Measurements from ENCODE around the gene IL16. TPM values are rescaled to one million over a fixed set of nuclear protein-coding genes. Genes with fewer than 3 reads are reported as not detected.

The IL16 gene
- total and polyA plus RNA-seq, 7 experiments from 2014 or later: 125 to 547 (median 319) TPM

DNA sequence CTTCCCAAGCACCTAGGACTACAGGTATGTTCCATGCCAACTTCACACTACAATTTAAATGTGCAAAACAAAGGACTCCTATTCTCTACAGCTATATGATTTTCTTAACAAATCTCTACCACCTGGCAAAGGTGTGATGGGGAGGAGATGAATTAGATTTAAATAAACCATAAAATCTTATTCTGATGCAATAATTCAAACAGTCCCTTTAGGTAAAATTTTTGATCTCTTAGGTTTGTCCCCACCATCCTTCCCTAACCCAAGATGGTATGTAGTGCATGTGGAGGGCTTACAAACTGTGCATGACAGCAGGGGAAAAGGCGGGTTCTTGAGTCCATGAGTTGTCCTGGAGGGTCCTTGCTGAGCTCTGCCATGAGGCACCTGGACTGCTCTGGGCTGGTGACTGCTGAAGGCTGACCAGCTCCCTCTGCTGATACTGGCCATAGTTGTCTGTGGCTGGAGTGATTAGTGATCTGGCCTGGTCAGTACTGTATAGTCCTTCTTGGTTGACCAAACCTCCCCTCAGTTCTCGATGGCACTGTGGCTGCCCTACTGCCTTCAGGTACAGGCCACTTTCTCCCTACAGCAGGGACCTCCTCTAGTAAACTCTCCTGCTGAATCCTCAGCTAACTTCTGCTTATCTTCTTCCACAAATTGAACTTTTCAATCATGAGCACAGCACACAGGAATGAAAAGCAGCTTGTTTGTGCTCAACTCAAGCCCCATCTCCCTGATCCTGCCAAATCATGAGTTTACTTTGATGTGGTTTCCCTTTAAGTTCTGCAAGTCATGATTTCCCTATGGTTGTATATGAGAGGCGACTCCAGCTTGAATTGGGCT, 32.5 kb upstream of the IL16 start:
- H3K27ac Mint-ChIP-seq: no peak overlapping the region
- H3K4me3 Mint-ChIP-seq: no peak overlapping the region
- Histone ChIP-seq H3K4me1 (ENCODE audit: control insufficient read depth in 2 of 2, insufficient read depth in 2 of 2, low read length in 2 of 2) (peaks cover 0 to 12% of the 10 kb centered on the region in 2 donors), H3K36me3 (ENCODE audit: control insufficient read depth in 2 of 3, insufficient read depth in 3 of 3, low read length in 3 of 3) (no peaks in the 10 kb centered on the region), H3K27ac (ENCODE audit: low read depth, low read length) (no peak overlapping the region), H3K9me3 (ENCODE audit: control insufficient read depth in 2 of 3, low read length in 3 of 3) (no peaks in the 10 kb centered on the region), H3K4me3 (ENCODE audit: low read length) (no peak overlapping the region), H3K27me3 (ENCODE audit: control insufficient read depth in 2 of 2, insufficient read depth in 2 of 2, low read length in 2 of 2) (no peaks in the 10 kb centered on the region)
- peaks cover 0 to 6% (median 0%) of the 10 kb centered on the region in 5 donors for H3K36me3 Mint-ChIP-seq
- no peak for ATAC-seq
- intact Hi-C loops (cut with micrococcal nuclease): no loop called here
- H3K27me3 Mint-ChIP-seq: peaks cover 0 to 10% (median 0%) of the 10 kb centered on the region in 5 donors
- ChIA-PET POLR2A (no interaction called here), CTCF (interaction anchor here (1.2 to 1.4 kb wide), 2 partner anchors 99 to 104 kb away, joined by 3 read pairs; no protein-coding TSS in a partner anchor)
- DNase-seq: no peak
- H3K4me1 Mint-ChIP-seq: peaks cover 19 to 53% (median 36%) of the 10 kb centered on the region in 7 donors
- no peaks in the 10 kb centered on the region for H3K9me3 Mint-ChIP-seq

DNA sequence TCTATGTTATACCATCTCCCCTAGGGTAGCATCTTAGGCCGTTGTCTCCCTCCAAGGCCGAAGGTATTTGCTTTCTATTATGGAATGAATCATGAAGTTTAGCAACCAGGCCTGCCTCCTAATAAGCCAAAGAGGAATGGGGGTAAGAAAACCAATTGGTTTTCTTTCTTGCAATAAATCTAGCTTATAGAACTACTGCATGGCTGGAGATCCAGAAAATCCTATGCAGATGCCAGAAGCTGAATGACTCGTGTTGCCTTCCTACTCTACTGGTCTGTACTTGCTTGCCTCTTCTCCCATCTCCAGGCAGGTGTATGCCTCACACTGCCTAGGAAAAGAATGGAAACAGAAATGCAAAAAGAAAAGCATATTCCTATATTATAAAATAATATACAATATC, 31.1 kb upstream of the IL16 start:
- H3K27ac Mint-ChIP-seq: no peak overlapping the region
- intact Hi-C loops (cut with micrococcal nuclease): no loop called here

DNA sequence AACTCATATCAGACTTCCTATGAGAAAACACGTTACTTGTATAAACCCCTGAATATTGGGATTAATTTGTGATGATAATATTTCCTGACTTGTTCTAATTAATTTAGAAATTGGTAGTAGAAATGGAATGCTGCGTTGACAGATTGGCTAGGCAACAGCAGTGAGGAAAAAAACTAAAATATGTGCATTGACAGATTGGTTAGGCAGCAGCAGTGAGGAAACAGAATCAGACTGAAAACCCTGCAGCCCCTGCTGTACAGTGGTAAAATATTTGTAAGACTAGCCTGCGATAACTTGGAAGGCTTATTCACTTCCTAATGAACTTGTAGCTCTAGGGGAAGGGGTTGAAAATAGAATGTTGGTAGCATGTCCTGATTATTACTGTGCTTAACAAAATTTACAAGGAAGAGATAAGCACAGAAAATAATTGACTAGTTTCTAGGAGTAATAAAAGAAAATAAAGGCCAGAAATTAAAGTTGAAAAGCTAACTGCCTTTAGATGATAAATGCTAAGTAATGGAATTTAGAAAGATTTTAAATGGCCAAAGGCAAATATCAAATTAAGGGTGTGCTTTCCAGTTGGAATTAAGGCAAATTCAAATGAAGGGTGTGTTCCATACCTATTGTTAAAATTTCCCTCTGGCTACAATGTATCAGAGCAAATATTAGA, 29.9 kb upstream of the IL16 start:
- no peaks in the 10 kb centered on the region for H3K27me3 ChIP-seq (ENCODE audit: control insufficient read depth in 2 of 2, insufficient read depth in 2 of 2, low read length in 2 of 2)
- Mint-ChIP-seq H3K4me1 (peaks cover 6 to 40% (median 24%) of the 10 kb centered on the region in 7 donors), H3K27ac (peak overlapping the region in 2 of 9 donors; percentile 87 to 91), H3K4me3 (peak overlapping the region in 2 of 10 donors; percentile 66 to 70), H3K27me3 (peaks cover 0 to 16% (median 10%) of the 10 kb centered on the region in 5 donors), H3K36me3 (peaks cover 0 to 6% (median 0%) of the 10 kb centered on the region in 5 donors), H3K9me3 (no peaks in the 10 kb centered on the region)
- H3K36me3 ChIP-seq (ENCODE audit: control insufficient read depth in 2 of 3, insufficient read depth in 3 of 3, low read length in 3 of 3): no peaks in the 10 kb centered on the region
- intact Hi-C loops (cut with micrococcal nuclease): no loop called here
- DNase-seq (no peak), ATAC-seq (no peak)
- ChIA-PET POLR2A (no interaction called here), CTCF (no interaction called here)
- H3K4me1 ChIP-seq (ENCODE audit: control insufficient read depth in 2 of 2, insufficient read depth in 2 of 2, low read length in 2 of 2): peaks cover 0 to 2% of the 10 kb centered on the region in 2 donors
- no peak overlapping the region for H3K27ac ChIP-seq (ENCODE audit: low read depth, low read length)
- no peaks in the 10 kb centered on the region for H3K9me3 ChIP-seq (ENCODE audit: control insufficient read depth in 2 of 3, low read length in 3 of 3)
- H3K4me3 ChIP-seq (ENCODE audit: low read length): no peak overlapping the region

More for the DNA sequence above, 31.1 kb upstream of the IL16 start:
- Histone ChIP-seq H3K9me3 (ENCODE audit: control insufficient read depth in 2 of 3, low read length in 3 of 3) (no peaks in the 10 kb centered on the region), H3K27me3 (ENCODE audit: control insufficient read depth in 2 of 2, insufficient read depth in 2 of 2, low read length in 2 of 2) (no peaks in the 10 kb centered on the region), H3K27ac (ENCODE audit: low read depth, low read length) (no peak overlapping the region), H3K4me1 (ENCODE audit: control insufficient read depth in 2 of 2, insufficient read depth in 2 of 2, low read length in 2 of 2) (peaks cover 0 to 12% of the 10 kb centered on the region in 2 donors), H3K4me3 (ENCODE audit: low read length) (no peak overlapping the region), H3K36me3 (ENCODE audit: control insufficient read depth in 2 of 3, insufficient read depth in 3 of 3, low read length in 3 of 3) (no peaks in the 10 kb centered on the region)
- ATAC-seq: no peak
- Mint-ChIP-seq H3K36me3 (peaks cover 0 to 6% (median 0%) of the 10 kb centered on the region in 5 donors), H3K27me3 (peaks cover 0 to 10% (median 1%) of the 10 kb centered on the region in 5 donors), H3K9me3 (no peaks in the 10 kb centered on the region), H3K4me3 (no peak overlapping the region), H3K4me1 (peaks cover 18 to 53% (median 36%) of the 10 kb centered on the region in 7 donors)
- ChIA-PET CTCF (interaction anchor here (0.6 to 1.4 kb wide), 3 partner anchors 10 to 251 kb away, joined by 3 read pairs; no protein-coding TSS in a partner anchor), POLR2A (no interaction called here)
- DNase-seq: no peak

DNA sequence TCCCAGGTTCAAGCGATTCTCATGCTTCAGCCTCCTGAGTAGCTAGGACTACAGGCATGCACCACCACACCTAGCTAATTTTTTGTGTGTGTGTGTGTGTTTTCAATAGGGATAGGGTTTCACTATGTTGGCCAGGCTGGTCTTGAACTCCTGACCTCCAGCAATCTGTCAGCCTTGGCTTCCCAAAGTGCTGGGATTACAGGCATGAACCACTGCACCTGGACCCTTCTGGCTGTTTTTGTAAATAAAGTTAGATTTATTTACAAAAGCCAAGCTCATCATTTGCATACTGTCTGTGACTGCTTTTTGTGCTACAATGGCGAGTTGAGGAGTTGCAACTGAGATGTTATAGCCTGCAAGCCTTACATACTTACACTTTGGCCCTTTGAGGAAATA, 28.6 kb upstream of the IL16 start:
- Mint-ChIP-seq H3K4me3 (no peak overlapping the region), H3K4me1 (peaks cover 3 to 32% (median 15%) of the 10 kb centered on the region in 7 donors), H3K9me3 (no peaks in the 10 kb centered on the region), H3K27me3 (peaks cover 4 to 18% (median 12%) of the 10 kb centered on the region in 5 donors), H3K27ac (no peak overlapping the region), H3K36me3 (peaks cover 0 to 6% (median 0%) of the 10 kb centered on the region in 5 donors)
- Histone ChIP-seq H3K4me1 (ENCODE audit: control insufficient read depth in 2 of 2, insufficient read depth in 2 of 2, low read length in 2 of 2) (no peaks in the 10 kb centered on the region), H3K36me3 (ENCODE audit: control insufficient read depth in 2 of 3, insufficient read depth in 3 of 3, low read length in 3 of 3) (no peaks in the 10 kb centered on the region), H3K27me3 (ENCODE audit: control insufficient read depth in 2 of 2, insufficient read depth in 2 of 2, low read length in 2 of 2) (no peaks in the 10 kb centered on the region), H3K27ac (ENCODE audit: low read depth, low read length) (no peak overlapping the region), H3K9me3 (ENCODE audit: control insufficient read depth in 2 of 3, low read length in 3 of 3) (no peaks in the 10 kb centered on the region), H3K4me3 (ENCODE audit: low read length) (no peak overlapping the region)
- CTCF ChIA-PET: no interaction called here
- ATAC-seq (no peak), DNase-seq (no peak)
- intact Hi-C loops (cut with micrococcal nuclease): no loop called here
- POLR2A ChIA-PET: no interaction called here

DNA sequence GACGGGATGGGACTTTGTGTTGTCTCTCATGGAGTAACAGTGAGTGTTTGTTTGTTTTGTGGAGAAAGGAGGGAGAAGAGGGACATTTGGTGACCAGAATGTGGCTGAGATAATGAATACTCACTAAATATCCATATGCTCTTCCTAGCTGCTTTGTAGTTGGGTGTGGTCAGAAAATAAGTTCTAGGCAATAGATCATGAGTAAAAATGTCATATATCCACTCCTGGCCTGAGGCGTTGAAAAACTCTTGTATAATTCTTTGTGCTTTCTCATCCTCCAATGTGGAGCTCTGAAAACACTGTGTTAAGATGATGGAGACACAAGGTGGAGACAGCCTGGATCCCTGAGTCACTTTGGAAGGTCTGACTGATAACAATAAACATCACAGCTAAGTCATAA, 28.0 kb upstream of the IL16 start:
- DNase-seq (no peak), ATAC-seq (no peak)
- Mint-ChIP-seq H3K27me3 (peaks cover 4 to 18% (median 12%) of the 10 kb centered on the region in 5 donors), H3K36me3 (peaks cover 0 to 6% (median 0%) of the 10 kb centered on the region in 5 donors), H3K9me3 (no peaks in the 10 kb centered on the region), H3K4me3 (peak overlapping the region in 1 of 10 donors; percentile 5), H3K4me1 (peaks cover 3 to 32% (median 15%) of the 10 kb centered on the region in 7 donors), H3K27ac (peak overlapping the region in 1 of 9 donors; percentile 11)
- Histone ChIP-seq H3K4me3 (ENCODE audit: low read length) (no peak overlapping the region), H3K27me3 (ENCODE audit: control insufficient read depth in 2 of 2, insufficient read depth in 2 of 2, low read length in 2 of 2) (no peaks in the 10 kb centered on the region), H3K27ac (ENCODE audit: low read depth, low read length) (no peak overlapping the region), H3K9me3 (ENCODE audit: control insufficient read depth in 2 of 3, low read length in 3 of 3) (no peaks in the 10 kb centered on the region), H3K36me3 (ENCODE audit: control insufficient read depth in 2 of 3, insufficient read depth in 3 of 3, low read length in 3 of 3) (no peaks in the 10 kb centered on the region), H3K4me1 (ENCODE audit: control insufficient read depth in 2 of 2, insufficient read depth in 2 of 2, low read length in 2 of 2) (no peaks in the 10 kb centered on the region)
- intact Hi-C loops (cut with micrococcal nuclease): no loop called here
- ChIA-PET CTCF (no interaction called here), POLR2A (no interaction called here)

DNA sequence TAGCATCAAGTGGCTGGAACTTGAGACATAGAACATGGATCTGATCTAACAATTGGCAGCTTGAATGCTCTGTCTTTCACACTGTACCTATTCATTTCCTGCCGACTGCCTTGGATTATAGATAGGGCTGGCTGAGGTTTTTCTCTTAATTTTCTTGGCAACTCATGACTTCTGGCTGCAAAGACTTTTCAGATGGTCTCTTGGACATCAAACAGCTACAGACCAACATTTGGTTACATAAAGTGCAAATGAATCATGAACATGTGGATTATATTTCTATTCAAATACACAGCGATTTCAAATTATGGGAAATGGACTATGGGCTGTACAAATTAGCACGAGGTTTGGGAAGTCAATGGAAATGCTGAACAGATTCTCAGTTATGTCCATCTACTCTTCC, 26.2 kb upstream of the IL16 start:
- Mint-ChIP-seq H3K9me3 (no peaks in the 10 kb centered on the region), H3K4me3 (no peak overlapping the region), H3K27me3 (peaks cover 0 to 18% (median 8%) of the 10 kb centered on the region in 5 donors), H3K4me1 (peaks cover 3 to 20% (median 15%) of the 10 kb centered on the region in 7 donors), H3K27ac (no peak overlapping the region), H3K36me3 (peaks cover 0 to 6% (median 0%) of the 10 kb centered on the region in 5 donors)
- H3K4me1 ChIP-seq (ENCODE audit: control insufficient read depth in 2 of 2, insufficient read depth in 2 of 2, low read length in 2 of 2): no peaks in the 10 kb centered on the region
- no peaks in the 10 kb centered on the region for H3K9me3 ChIP-seq (ENCODE audit: control insufficient read depth in 2 of 3, low read length in 3 of 3)
- no peak overlapping the region for H3K27ac ChIP-seq (ENCODE audit: low read depth, low read length)
- H3K27me3 ChIP-seq (ENCODE audit: control insufficient read depth in 2 of 2, insufficient read depth in 2 of 2, low read length in 2 of 2): no peaks in the 10 kb centered on the region
- ChIA-PET CTCF (interaction anchor here (1.1 kb wide), 1 partner anchor 15 kb away, joined by 3 read pairs; no protein-coding TSS in a partner anchor), POLR2A (no interaction called here)
- DNase-seq (no peak), ATAC-seq (no peak)
- intact Hi-C loops (cut with micrococcal nuclease): no loop called here
- no peak overlapping the region for H3K4me3 ChIP-seq (ENCODE audit: low read length)
- no peaks in the 10 kb centered on the region for H3K36me3 ChIP-seq (ENCODE audit: control insufficient read depth in 2 of 3, insufficient read depth in 3 of 3, low read length in 3 of 3)
